HAP-1 (cell line): ENCODE results near the gene C20orf173.
"Not testable (repeated sequence)": the region's sequence is repeated elsewhere in the genome, so short reads cannot be mapped to it uniquely, and the experiment has no call there.

Experiments used
- DNase-seq, 2 experiments: peaks; one replicate each; pipeline ENCODE4 v3.0.0-alpha.2; 2016 to 2020; ENCODE audit warnings: low spot score in 2 of 2
- H3K27me3 ChIP-seq: fragments of 250-450 bp; sonication (Bioruptor Pico); 2 replicates; pipeline ENCODE4 v1.5.1; 2020; ENCODE audit warnings: low read depth, mild to moderate bottlenecking, moderate library complexity
- H3K36me3 ChIP-seq: fragments of 250-450 bp; sonication (Bioruptor Pico); replicated peaks from 2 replicates; pipeline ENCODE4 v1.5.1; 2020; ENCODE audit warnings: mild to moderate bottlenecking
- H3K4me1 ChIP-seq: fragments of 250-450 bp; sonication (Bioruptor Pico); 2 replicates; pipeline ENCODE4 v1.5.1; 2020; ENCODE audit warnings: mild to moderate bottlenecking
- H3K4me3 ChIP-seq: fragments of 250-450 bp; sonication (Bioruptor Pico); 2 replicates; pipeline ENCODE4 v1.5.1; 2020; ENCODE audit warnings: mild to moderate bottlenecking, moderate library complexity
- H3K9me3 ChIP-seq: fragments of 250-450 bp; sonication (Bioruptor Pico); 2 replicates; pipeline ENCODE4 v1.5.1; 2020; ENCODE audit warnings: mild to moderate bottlenecking, moderate library complexity
- in situ Hi-C: fragments of 300-500 bp; cut with MboI; formaldehyde crosslinking; loops from 3 replicates; pipeline ENCODE4 v1.14.3; 2020; ENCODE audit warnings: low sequenced_read_pairs, inconsistent platforms, mixed read lengths

The C20orf173 gene

GRCh38 chr20:35541118-35541782, 11.8 kb upstream of the C20orf173 start:
- Histone ChIP-seq H3K9me3 (no peaks in the 10 kb centered on the region), H3K4me1 (peaks cover 9% of the 10 kb centered on the region), H3K36me3 (peaks cover 13% of the 10 kb centered on the region), H3K27me3 (no peaks in the 10 kb centered on the region), H3K4me3 (peak overlapping the region; percentile 82)
- DNase-seq: no peak
- in situ Hi-C loops: no loop called here

DNA sequence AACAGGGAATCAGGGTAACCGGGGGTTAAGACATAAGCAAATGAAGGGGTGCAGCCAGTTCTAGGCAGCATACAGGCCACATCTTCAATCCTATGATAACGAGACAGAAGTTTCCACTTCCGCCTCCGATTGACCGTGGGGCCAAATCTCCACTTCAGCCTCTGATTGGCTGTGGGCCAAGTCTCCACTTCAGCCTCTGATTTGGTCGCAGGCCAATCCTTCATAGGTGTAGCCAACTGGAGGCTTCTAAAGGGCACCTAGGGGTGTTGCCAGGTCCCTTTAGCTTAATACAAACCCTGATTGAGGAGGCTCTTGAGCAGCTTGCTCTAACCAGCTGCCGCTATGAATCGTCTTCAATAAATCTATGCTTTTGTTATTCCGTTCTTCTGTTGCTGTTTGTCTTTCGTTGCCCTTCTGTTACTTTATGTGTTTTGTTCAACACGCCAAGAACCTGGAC, 10.3 kb upstream of the C20orf173 start:
- Histone ChIP-seq H3K4me3 (0 out of 2 replicates have a peak overlapping the region, but pooled peaks have one; percentile 2), H3K27me3 (no peaks in the 10 kb centered on the region), H3K9me3 (no peaks in the 10 kb centered on the region), H3K4me1 (peaks cover 9% of the 10 kb centered on the region), H3K36me3 (peaks cover 10% of the 10 kb centered on the region)
- in situ Hi-C loops: no loop called here
- DNase-seq: peak; percentile 67 to 87

- Histone ChIP-seq H3K27me3 (no peaks in the 10 kb centered on the region), H3K4me1 (no peaks in the 10 kb centered on the region), H3K36me3 (no peaks in the 10 kb centered on the region), H3K9me3 (no peaks in the 10 kb centered on the region), H3K4me3 (no peak overlapping the region)
- no peak for DNase-seq
- in situ Hi-C loops: no loop called here
Measured at GRCh38 chr20:35527122-35527769, 2.2 kb downstream of the C20orf173 start.

DNA sequence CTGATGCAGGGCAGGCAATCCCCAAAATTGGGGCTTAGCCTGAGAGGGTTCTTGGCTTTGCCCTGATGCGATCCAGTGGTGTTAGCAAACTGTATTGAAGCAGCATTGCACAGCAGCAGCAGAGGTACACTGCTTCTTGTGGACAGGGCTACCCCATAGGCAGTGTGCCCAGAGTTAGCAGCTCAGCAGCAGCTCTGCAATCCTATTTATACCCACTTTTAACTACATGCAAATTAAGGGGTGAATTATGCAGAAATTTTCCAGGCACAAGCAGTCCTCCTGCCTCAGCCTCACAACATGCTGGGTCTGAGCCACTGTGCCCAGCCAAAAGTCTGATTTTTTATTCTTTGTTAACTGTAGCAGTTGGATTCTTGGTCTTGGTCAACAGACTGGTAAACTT, 3.8 kb downstream of the C20orf173 start:
- H3K4me1 ChIP-seq: no peaks in the 10 kb centered on the region
- in situ Hi-C loops: no loop called here
- H3K36me3 ChIP-seq: no peaks in the 10 kb centered on the region
- no peaks in the 10 kb centered on the region for H3K9me3 ChIP-seq
- no peaks in the 10 kb centered on the region for H3K27me3 ChIP-seq
- no peak for DNase-seq
- H3K4me3 ChIP-seq: no peak overlapping the region

GRCh38 chr20:35523298-35523888, 6.1 kb downstream of the C20orf173 start:
- Histone ChIP-seq H3K36me3 (no peaks in the 10 kb centered on the region), H3K4me3 (no peak overlapping the region), H3K27me3 (no peaks in the 10 kb centered on the region), H3K4me1 (no peaks in the 10 kb centered on the region), H3K9me3 (no peaks in the 10 kb centered on the region)
- peak; percentile 13 to 68 for DNase-seq
- in situ Hi-C loops: no loop called here

GRCh38 chr20:35518955-35519354, 10.5 kb downstream of the C20orf173 start:
- Histone ChIP-seq H3K4me1 (no peaks in the 10 kb centered on the region), H3K4me3 (no peak overlapping the region), H3K36me3 (no peaks in the 10 kb centered on the region; the same call in 1 of the 2 replicates), H3K9me3 (no peaks in the 10 kb centered on the region), H3K27me3 (no peaks in the 10 kb centered on the region)
- no peak for DNase-seq
- in situ Hi-C loops: no loop called here

- H3K36me3 ChIP-seq, H3K4me1 ChIP-seq, DNase-seq, in situ Hi-C loops, H3K9me3 ChIP-seq, H3K27me3 ChIP-seq, H3K4me3 ChIP-seq: not testable (repeated sequence)
Measured at GRCh38 chr20:35517767-35518166, 11.7 kb downstream of the C20orf173 start.

- no peak for DNase-seq
- in situ Hi-C loops: no loop called here
Measured at GRCh38 chr20:35517125-35517524, 12.3 kb downstream of the C20orf173 start.

GRCh38 chr20:35515949-35516645, 13.4 kb downstream of the C20orf173 start:
- no peaks in the 10 kb centered on the region for H3K27me3 ChIP-seq
- H3K9me3 ChIP-seq: no peaks in the 10 kb centered on the region
- in situ Hi-C loops: no loop called here
- H3K4me1 ChIP-seq: no peaks in the 10 kb centered on the region
- H3K4me3 ChIP-seq: no peak overlapping the region
- H3K36me3 ChIP-seq: peaks cover 24% of the 10 kb centered on the region
- no peak for DNase-seq

More at GRCh38 chr20:35517125-35517524, 12.3 kb downstream of the C20orf173 start:
- Histone ChIP-seq H3K9me3 (no peaks in the 10 kb centered on the region), H3K27me3 (no peaks in the 10 kb centered on the region), H3K4me1 (no peaks in the 10 kb centered on the region), H3K4me3 (no peak overlapping the region), H3K36me3 (peaks cover 14% of the 10 kb centered on the region)

DNA sequence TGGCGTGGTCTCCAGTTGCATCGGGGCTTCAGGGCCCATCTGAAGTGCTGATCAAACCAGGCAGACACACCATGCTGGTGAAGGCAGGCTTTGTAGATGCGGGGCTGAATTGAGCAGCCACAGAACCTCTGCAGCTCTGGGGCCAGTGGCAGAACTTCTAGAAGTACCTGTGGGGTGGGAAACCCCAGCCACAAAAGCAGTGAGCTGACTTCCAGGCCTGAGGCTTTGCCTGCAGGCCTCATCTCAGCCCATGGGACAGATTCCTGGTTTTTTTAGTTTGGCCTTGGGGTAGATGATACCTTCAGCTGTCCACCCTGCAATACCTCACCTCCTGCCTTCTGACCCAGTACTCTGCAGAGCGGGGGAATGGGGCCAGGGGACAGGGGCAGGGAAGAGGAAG, 14.1 kb downstream of the C20orf173 start:
- Histone ChIP-seq H3K27me3 (no peaks in the 10 kb centered on the region), H3K9me3 (no peaks in the 10 kb centered on the region), H3K4me1 (no peaks in the 10 kb centered on the region), H3K36me3 (peaks cover 31% of the 10 kb centered on the region), H3K4me3 (no peak overlapping the region)
- in situ Hi-C loops: no loop called here
- DNase-seq: no peak

- H3K27me3 ChIP-seq: no peaks in the 10 kb centered on the region
- H3K36me3 ChIP-seq: peaks cover 40% of the 10 kb centered on the region
- H3K9me3 ChIP-seq: no peaks in the 10 kb centered on the region
- no peak for DNase-seq
- H3K4me1 ChIP-seq: no peaks in the 10 kb centered on the region
- in situ Hi-C loops: no loop called here
- no peak overlapping the region for H3K4me3 ChIP-seq
Measured at GRCh38 chr20:35514371-35514932, 15.0 kb downstream of the C20orf173 start.

DNA sequence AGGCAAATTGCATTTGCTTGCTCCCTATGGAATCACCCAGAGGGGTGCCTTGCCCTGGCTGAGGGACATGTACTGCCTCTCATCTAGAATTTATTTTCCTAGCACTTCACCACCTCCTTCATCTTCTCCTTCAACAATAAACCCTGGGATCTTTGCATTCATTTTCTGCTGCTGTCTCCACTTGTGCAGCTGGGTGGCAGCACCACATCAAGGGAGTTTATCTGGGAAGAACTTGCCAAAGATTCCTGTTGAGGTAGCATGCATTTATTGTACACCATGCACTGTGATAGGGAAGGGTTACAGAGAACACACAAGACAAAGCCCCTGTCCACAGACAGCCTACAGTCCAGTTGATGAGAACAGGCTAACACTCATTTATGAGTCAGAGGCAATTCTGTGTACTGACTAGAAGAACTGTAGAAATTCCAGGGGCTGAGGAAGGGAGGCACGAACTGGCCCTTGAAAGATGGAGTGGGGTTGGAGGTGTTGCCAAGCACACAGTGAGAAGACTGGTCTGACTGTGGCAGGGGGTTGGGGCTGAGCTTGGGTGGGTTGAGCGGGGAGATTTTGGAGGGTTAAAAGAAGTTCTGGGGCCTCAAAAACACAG, 17.5 kb downstream of the C20orf173 start:
- Histone ChIP-seq H3K36me3 (peaks cover 56% of the 10 kb centered on the region), H3K27me3 (no peaks in the 10 kb centered on the region), H3K9me3 (no peaks in the 10 kb centered on the region), H3K4me3 (no peak overlapping the region), H3K4me1 (no peaks in the 10 kb centered on the region)
- peak; percentile 25 to 47 for DNase-seq
- in situ Hi-C loops: no loop called here

GRCh38 chr20:35510951-35511735, 18.3 kb downstream of the C20orf173 start:
- H3K36me3 ChIP-seq: peaks cover 56% of the 10 kb centered on the region
- no peak for DNase-seq
- H3K4me1 ChIP-seq: no peaks in the 10 kb centered on the region
- no peak overlapping the region for H3K4me3 ChIP-seq
- H3K27me3 ChIP-seq: no peaks in the 10 kb centered on the region
- in situ Hi-C loops: no loop called here
- no peaks in the 10 kb centered on the region for H3K9me3 ChIP-seq
